NCI-H2196 (cell line): ENCODE measurements around the gene PTPRU.

Source experiments
- DNase-seq: peaks from one replicate; lab custom pipeline; 2025; ENCODE audit not compliant: unreplicated experiment; lab: John Stamatoyannopoulos, UW

PTPRU gene

GRCh38 chr1:29360768-29361167 is 124.4 kb downstream of the PTPRU start:
- no peak for DNase-seq

DNA sequence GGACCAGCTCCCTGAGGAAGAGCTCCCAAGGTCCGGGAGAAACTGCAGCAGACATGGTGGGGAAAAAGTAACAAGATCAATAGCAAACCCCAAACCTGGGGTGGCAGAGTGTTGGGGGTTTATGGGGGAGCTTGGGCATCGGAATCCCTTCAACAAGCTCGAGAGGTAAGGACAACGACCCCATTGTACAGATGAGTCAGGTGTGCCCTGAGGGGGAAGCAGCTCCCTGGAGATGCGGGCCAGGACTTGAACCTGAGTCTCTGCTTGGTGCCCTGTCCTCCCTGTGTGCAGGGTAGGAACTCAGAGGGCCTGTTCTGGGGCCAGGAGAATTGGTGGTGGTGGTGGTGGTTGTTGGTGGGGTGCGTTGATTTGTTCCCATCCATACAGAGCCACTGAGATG is 125.4 kb downstream of the PTPRU start:
- no peak for DNase-seq

DNA sequence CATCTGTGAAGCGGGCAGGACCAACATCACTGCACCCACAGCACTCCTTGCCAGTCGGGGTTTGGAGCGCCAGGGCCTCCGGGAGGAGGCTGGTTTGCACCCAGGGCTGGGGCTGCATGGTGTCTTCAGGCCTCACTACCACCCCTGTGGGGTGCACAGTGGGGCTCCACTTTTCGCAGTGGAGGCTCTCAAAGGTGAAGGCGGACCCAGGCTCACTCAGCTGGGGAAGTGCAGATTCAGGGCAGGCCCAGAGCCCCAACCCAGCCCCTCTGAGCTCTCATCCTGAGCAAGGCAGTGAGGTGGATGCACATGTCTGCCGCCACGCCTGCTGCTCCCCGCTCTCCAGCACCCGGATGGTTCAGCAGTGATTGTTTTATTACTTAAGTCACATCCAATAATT is 125.8 kb downstream of the PTPRU start:
- DNase-seq = no peak

- no peak for DNase-seq
These were observed 126.4 kb downstream of the PTPRU start for GRCh38 chr1:29362764-29363163.

DNA sequence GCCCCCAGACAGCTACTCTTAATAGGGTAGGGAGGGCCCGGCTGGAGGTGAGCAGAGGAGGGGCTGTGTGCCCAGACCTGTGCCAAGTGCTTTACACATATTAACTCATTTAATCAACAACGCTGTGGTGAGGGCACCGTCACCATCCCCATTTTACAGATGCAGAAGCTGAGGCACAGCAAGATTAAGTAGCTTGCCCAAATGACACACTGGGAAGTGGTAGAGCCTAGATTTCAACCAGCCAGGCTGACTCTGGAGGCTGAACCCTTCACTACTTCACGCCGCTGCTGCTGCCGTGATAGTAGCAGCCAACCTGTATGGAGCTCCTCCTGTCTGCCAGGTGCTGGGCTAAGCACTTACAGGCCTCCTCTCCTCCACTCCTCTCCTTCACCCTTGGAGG is 127.2 kb downstream of the PTPRU start:
- DNase-seq = no peak

DNA sequence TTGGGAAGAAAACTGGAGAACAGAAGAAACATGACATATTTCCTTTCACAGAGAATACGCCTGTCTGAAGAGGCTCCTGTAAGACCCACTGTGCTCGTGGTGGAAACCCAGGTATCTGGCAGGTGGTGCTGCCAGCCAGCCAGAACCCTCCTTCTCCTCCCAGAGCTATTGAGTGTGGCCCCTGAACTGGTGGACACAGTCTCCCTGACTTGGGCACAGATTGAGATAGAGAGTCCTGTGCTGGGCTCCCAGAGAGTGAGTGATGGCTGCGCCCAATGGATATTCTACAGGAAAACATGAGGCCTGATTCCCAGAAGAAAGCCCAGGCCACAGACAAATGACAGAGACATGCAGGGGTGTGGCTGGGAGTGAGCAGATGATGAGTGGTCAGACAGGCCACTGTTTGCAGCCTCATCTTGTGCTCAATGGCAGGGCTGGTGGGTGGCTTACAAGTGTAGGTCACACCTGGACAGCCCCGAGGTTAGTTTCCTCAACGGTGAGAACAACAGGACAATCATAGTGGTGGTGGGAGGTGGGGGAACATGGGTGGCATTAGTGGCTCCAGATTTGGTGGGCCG is 127.9 kb downstream of the PTPRU start:
- no peak for DNase-seq

GRCh38 chr1:29365906-29366670 is 129.8 kb downstream of the PTPRU start:
- no peak for DNase-seq

DNA sequence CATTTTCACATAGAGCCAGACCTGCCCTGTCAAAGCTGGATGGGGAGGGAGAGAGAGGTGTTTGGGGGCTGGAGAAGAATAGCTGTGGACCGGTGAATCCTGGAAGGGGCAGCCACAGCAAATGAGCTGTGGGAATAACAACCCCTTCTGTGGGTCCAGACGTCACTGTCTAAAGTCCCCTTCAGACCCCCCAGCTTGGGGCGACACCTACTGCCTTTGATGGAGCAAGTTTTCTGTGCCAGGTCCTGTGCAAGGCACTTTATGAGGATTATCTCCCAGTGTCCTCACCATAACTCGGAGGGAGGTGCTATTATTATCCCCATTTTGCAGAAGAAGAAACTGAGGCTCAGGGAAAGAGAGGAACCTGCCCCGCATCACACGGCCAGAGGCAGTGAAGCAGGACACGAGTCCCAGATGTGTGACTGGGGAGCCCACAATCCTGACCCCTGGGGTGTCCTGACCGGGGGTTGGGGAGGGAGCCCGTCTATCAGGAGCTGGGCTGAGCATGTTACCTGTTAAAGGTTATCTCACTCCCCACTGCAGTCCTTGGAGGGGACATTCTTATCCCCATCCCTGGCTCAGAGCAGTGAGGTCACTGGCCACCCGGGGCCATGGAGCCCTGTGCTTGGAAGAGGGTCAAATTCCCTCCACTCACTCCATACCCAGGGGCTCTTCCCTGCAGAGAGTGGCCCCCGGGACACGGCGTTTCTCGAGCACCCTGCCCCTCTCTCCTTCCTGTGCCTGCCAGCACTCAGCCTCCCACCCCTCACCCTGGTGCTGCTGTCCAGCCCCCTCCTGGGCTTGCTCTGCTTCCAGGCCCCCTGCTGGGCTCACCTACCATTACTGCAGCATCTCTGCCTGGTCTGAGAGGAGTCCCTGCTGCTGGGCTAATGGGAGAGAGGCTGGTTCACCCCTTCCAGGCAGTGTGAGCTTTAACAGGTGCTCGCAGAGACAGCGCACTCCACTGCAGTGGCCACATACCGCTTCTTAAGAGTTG is 132.9 kb downstream of the PTPRU start:
- DNase-seq = no peak

DNA sequence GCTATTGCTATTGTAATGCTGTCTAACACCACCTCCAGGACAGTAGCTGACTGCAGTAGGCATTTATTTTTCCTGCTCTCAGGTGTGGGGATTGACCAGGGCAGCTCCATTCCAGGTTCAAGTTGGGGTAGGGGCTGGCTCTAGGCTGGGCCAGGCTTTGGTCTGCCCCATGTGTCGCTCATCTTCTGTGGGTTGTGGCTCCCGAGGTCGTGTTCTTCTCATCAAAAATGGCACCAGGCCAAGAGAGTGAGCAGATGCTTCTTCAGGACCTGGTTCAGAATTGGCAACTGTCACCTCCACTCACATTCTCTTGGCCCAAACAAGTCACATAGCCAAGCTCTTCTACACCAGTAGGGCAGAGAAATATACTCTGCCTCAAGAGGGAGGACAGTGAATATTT is 133.7 kb downstream of the PTPRU start:
- DNase-seq = no peak

GRCh38 chr1:29371332-29371731 is 135.0 kb downstream of the PTPRU start:
- DNase-seq = no peak

GRCh38 chr1:29372108-29372507 is 135.8 kb downstream of the PTPRU start:
- DNase-seq = no peak
